ENCODE results near the gene FHAD1.

The FHAD1 gene

DNA sequence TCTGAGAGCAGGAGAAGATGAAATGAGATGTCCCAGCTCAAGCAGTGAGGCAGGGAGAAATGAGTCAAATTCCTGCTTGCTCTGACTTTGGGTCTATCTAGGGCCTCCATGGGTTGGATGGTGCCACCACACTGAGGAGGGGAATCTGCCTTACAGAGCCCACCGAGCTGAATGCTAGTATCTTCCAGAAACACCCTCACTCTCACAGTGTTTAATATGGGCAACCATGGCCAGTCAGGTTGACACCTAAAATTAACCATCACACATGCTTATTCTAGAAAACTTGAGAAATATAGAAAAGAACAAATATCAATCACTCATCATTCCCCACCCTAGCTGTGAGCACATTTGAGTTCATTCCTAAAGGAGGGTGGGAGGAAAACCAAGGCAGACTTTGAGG lies 29.4 kb upstream of the FHAD1 start:
- no peak for DNase-seq (ENCODE audit: low read depth)
- H3K4me3 ChIP-seq (ENCODE audit: low read depth, low read length) = no peak overlapping the region

DNA sequence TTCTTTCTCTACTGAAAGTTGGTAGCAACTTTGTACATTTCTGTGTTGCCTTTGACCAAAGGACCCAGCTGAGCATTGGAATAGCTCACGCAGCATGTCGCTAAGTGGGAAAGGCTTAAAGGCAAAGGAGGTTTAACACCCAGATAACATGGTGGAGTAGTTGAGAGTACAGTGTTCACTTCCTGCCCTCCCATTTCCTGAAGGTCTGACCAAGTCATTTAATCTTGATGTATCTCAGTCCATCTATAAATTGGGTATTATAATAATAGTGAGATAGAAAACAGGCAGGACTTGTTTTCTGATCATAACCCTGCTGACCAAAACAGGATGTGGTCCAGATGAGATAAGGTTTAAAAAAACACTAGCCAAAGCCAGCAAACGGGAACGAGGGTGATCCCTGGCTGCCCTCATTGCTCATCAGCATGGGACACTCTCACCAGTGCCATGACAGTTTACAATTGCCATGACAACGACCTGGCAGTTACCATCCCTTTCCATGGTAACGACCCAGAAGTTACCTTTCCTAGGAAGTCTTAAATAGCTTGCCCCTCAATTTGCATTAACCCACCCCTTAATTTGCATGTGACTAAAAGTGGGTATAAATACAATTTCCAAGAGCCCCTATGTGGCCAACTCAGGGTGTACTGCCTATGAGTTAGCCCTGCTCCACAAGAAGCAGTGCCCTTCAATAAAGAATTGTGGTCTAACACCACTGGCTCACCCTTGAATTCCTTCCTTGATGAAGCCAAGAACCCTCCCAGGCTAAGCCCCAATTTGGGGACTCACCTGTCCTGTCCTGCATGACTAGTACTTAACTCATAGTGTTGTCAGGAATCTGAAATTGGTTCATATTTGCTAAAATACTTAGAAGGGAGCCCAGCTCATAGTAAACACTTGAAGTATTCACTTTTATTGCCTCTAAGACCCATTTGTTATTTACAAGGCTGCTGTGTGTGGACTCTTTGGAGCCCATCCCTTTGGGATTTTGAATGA lies 28.4 kb upstream of the FHAD1 start:
- DNase-seq (ENCODE audit: low read depth) = no peak
- no peak overlapping the region for H3K4me3 ChIP-seq (ENCODE audit: low read depth, low read length)

DNA sequence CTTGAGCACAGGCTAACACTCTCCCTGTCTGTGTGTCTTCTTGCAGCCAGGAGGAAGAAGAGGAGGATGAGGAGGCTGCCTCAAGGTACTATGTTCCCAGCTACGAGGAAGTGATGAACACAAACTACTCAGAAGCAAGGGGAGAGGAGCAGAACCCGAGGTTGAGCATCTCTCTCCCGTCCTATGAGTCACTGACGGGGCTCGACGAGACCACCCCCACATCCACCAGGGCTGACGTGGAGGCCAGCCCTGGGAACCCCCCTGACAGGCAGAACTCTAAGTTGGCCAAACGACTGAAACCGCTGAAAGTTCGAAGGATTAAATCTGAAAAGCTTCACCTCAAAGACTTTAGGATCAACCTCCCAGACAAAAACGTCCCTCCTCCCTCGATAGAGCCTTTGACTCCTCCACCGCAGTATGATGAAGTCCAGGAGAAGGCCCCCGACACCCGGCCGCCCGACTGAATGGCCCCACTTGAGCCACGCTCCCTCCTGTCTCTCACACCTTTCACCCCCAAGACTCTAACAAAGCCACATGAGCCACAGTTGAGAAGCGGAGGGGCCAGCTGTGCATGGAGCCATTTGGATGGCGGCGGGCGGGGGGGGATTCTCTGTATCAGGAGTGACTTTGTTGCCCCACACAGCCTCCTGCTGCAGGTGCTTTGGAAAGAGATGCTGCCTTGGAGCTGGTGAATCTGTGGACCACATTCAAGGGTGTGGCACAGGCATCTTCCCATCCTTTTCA lies 27.6 kb upstream of the FHAD1 start:
- DNase-seq (ENCODE audit: low read depth) = no peak
- H3K4me3 ChIP-seq (ENCODE audit: low read depth, low read length) = no peak overlapping the region

DNA sequence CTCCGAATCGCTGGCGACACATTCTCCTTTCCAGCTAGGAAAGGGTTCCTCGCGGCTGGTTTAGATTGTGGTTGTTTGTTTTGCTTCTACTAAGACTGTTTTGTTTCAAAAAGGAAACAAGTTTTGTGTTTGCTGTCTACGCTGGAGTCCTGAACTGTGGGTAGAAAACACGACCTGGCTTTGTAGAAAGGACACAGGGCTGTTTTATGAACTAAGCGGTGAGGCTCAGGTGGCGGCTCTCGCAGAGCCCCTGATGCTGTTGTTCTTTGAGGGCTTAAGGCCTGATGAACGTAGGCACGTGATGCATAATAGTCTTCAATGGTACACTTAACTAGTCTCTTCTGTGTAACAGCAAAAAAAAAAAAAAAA lies 27.0 kb upstream of the FHAD1 start:
- DNase-seq (ENCODE audit: low read depth) = no peak
- no peak overlapping the region for H3K4me3 ChIP-seq (ENCODE audit: low read depth, low read length)

DNA sequence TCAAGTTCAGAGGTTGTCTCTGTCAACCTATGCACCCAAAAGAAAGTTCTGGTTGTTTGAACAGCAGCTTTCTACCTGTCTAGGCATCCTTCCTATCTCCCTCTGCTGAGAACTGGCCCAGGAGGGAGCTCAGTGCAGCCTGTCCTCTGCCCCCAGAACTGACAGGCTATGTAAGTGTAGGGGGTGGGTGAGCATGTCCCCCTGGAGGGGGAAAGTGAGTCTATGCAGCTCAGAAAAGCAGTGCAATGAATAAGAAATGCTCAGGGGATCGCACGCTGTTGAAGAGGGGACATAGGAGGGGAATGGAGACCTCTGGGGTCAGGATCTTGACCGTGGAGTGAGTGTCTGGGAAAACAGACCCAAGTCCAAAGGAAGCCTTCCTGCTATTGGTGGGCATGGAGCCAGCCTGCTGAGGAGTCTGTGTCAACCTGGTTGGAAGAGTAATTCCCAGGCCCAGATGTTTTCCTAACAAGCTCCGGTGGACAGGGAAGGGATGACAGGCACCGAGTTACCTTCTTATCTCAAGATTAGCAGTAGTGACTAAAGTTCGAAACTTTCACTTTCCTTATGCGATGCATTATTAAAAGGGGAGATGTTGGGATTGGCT lies 26.1 kb upstream of the FHAD1 start:
- H3K4me3 ChIP-seq (ENCODE audit: low read depth, low read length) = no peak overlapping the region
- DNase-seq (ENCODE audit: low read depth) = no peak

DNA sequence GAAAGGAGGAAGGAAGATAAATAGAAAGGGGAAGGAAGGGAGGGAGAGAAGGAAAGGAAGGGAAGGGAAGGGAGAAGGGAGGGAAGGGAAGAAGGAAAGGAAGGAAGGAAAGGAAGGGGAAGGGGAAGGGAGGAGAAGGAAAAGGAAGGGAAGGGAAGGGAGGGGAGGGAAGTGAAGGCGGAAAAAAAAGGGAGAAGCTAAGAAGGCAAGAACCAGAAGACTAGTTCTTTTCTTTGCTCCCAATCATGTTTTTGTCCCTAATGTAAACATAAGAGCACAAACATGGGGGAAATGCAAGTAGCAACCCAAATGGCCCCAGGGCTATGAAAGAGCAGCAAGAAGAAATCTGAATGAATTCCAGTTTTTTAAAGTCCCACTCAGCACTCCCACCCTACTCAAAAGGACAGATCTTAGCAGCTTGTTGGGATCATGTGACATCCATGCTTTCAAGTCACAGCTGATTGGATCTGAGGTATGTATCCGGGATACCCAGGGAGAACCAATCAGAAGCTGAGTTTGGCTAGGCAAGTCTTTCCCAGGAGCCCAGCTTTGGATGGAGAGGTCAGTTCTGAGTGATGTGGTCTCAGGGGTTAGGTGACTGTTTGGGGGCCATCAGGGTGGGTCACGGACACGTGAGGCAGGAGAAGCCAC lies 24.2 kb upstream of the FHAD1 start:
- H3K4me3 ChIP-seq (ENCODE audit: low read depth, low read length) = no peak overlapping the region
- no peak for DNase-seq (ENCODE audit: low read depth)

DNA sequence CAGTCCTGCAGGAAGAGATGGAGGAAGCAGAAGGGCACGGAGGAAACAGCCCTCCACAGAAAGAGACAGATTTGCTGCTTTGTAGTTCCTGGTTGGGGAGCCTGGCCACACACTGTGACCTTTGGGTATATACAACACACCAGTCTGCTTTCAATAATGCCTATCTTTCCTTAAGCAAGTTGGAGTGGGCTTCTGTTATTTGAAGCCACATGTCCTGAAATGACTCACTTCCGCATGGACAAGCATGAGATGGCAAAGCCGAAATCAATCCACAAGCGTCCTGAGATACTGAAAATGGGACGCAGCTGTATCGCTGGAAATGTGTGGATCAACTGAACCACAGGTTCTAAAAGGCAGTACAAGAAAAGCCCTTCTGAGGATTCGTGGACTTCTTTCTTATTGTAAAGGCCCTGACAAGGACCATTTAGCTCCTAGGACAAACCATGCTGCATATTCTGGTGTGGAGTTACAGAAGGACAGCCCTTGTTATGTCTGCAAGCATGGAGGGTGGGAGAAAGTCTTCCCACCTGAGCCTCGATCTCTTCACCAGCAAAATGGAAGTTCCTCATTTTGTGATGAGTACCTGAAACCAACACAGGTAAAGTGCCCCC lies 22.7 kb upstream of the FHAD1 start:
- no peak overlapping the region for H3K4me3 ChIP-seq (ENCODE audit: low read depth, low read length)
- DNase-seq (ENCODE audit: low read depth) = no peak

DNA sequence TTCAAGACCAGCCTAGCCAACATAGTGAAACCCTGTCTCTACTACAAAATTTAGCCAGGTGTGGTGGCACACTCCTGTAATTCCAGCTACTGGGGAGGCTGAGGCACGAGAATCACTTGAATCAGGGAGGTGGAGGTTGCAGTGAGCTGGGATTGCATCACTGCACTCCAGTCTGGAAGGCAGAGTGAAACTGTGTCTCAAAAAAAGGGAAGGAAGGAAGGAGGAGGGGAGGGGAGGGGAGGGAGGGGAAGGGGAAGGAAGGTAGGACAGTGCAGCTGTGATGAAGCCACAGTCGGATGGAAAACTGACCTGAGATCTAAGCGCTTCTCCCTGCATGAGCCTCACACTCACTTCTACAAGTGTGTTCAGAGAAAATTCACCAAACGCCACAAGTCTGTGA lies 22.0 kb upstream of the FHAD1 start:
- no peak for DNase-seq (ENCODE audit: low read depth)
- no peak overlapping the region for H3K4me3 ChIP-seq (ENCODE audit: low read depth, low read length)

DNA sequence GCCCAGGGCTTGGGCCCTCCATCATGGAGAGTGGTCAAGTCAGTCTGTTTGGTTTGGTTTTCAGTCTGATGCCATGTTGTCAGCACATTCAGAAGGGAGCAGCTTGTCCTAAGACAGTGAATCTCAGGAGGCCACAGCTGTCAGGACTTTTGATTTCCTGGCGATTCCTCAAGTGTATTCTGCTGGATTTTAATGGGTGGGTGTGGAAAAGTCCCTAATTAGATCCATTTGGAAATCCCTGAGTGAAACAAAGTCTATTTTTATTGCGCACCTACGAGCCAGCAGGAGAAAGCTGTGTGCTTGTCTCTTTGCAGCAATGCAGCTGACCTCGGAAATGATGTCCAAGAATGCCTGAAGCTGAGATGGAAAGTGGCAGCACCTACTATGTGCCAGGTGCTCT lies 21.6 kb upstream of the FHAD1 start:
- H3K4me3 ChIP-seq (ENCODE audit: low read depth, low read length) = no peak overlapping the region
- no peak for DNase-seq (ENCODE audit: low read depth)

DNA sequence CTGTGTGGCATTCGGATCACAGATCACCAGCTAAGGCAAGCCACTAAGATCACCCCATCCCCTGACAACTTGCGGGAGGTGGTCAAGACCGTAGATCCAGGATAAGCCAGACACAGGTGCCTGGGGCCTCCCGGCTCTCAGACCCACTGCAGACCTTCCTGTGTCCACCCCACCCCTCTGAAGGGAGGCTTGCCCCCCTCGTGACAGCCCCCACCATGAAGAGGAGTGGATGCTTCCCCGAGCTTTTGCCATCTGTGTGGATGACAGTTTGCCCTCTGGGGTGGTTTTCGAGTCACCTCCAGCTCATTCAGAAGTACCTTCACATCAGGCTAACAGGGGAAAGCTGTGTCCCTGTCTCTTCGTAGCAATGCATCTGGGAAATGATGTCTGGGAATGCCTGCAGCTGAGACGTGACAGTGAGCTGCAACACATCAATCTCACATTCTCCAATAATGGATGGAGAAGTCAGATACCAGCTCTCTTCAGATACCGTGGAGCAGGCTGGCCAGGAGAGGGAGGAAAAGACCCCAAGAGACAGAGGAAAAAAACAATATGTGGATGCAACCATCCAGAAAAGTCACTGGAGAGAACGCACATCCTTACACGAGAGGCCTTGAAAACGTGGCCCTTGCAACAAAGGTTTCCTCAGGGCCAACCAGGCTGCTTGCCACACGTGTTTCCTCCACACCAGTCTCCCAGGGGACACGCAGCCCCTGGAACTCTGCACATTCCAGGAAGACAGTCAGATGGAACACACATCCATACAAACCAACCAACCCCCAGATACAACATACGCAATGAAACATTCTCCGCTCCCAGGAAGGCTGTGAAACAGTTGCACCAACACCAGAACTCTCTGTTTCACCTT lies 20.4 kb upstream of the FHAD1 start:
- H3K4me3 ChIP-seq (ENCODE audit: low read depth, low read length) = no peak overlapping the region
- DNase-seq (ENCODE audit: low read depth) = no peak

DNA sequence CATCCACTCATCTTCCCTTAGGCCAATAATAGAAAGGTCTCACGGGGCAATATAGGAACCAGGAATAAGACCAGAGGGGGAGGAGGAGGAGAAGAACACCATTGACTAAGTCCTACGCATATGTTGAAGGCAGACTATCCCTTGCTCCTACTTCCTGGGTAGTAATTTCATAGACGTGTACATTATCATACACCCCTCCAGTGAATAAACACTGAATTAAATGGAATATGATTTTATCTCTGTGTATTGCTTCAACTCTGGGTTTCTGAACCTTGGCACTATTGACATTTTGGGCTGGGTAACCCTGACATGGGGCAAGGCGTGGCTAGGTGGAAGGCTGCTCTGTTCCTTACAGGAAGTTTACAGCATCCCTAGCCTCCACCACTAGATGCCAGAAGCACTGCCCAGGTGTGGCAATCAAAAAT lies 17.3 kb upstream of the FHAD1 start:
- no peak for DNase-seq (ENCODE audit: low read depth)
- no peak overlapping the region for H3K4me3 ChIP-seq (ENCODE audit: low read depth, low read length)

DNA sequence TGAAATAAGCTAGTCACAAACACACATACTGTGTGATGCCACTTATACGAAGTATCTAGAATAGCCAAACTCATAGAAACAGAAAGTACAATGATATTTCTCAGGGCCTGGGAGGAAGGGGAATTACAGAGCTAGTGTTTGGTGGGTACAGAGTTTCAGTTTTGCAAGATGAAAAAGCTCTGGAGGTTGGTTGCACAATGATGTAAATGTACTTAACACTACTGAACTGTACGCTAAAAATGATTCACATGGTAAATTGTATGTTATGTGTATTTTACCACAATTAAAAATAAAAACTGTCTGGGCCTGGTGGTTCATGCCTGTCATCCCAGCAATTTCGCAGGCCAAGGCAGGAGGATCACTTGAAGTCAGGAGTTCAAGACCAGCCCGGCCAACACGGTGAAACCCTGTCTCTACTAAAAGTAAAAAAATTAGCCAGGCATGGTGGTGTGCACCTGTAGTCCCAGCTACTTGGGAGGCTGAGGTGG lies 15.3 kb upstream of the FHAD1 start:
- H3K4me3 ChIP-seq (ENCODE audit: low read depth, low read length) = no peak overlapping the region
- DNase-seq (ENCODE audit: low read depth) = no peak

DNA sequence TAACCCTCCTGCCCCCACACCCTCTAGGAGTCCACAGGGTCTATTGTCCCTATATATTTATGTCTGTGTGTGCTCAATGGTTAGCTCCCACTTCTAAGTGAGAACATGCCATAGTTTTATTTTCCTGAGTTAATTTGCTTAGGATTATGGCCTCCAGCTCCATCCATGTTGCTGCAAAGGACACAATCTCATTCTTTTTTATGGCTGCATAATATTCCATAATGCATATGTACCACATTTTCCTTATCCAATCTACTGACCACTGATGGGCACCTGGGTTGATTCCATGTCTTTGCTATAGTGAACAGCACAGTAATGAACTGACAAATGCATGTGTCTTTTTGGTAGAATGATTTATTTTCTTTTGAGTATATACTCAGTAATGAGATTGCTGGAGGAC lies 13.3 kb upstream of the FHAD1 start:
- no peak for DNase-seq (ENCODE audit: low read depth)
- no peak overlapping the region for H3K4me3 ChIP-seq (ENCODE audit: low read depth, low read length)

DNA sequence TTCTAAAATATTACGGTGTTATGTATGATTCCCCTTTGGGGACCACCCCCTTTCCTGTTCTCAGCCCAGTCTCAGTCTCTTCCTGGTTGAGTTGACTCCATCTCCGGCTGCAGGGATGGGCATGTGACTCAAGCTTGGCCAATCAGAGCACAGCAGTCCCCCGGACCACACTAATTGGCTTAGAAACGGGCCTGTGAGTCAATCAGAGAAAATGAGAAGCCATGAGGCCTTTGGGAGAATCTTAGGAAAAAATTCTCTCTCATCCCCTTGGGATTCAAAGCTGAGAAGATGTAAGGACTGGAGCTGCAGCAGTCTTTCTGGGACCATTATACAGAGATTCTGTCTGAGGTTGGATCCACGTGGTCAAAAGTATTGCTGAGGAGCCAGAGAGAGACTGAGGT lies 10.7 kb upstream of the FHAD1 start:
- H3K4me3 ChIP-seq (ENCODE audit: low read depth, low read length) = no peak overlapping the region
- no peak for DNase-seq (ENCODE audit: low read depth)

DNA sequence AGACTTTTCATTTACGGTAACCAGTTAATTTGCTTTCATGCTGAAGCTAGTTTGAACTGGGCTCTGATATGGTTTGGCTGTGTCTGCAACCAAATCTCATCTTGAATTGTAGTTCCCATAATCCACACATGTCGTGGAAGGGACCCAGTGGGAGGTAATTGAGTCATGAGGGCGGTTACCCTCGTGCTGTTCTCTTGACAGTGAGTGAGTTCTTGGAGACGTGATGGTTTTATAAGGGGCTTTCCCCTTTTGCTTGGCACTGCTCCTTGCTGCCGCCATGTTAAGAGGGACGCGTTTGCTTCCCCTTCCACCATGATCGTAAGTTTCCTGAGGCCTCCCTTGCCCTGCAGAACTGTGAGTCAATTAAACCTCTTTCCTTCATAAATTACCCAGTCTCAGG lies 10.3 kb upstream of the FHAD1 start:
- no peak for DNase-seq (ENCODE audit: low read depth)
- no peak overlapping the region for H3K4me3 ChIP-seq (ENCODE audit: low read depth, low read length)

DNA sequence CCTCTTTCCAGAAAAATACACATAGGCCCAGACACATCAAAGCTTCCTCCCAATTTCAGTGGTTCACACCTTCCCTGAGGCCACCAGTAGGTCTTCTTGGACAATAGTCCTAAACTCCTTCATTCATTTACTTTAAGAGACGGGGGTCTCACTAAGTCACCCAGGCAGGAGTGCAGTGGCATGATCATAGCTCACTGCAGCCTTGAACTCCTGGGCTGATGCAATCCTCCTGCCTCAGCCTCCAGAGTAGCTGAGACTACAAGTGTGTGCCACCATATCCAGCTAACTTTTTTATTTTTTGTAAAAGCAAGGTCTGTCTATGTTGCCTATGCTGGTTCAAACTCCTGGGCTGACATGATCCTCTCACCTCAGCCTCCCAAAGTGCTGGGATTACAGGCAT lies 8.2 kb upstream of the FHAD1 start:
- H3K4me3 ChIP-seq (ENCODE audit: low read depth, low read length) = no peak overlapping the region
- DNase-seq (ENCODE audit: low read depth) = no peak

DNA sequence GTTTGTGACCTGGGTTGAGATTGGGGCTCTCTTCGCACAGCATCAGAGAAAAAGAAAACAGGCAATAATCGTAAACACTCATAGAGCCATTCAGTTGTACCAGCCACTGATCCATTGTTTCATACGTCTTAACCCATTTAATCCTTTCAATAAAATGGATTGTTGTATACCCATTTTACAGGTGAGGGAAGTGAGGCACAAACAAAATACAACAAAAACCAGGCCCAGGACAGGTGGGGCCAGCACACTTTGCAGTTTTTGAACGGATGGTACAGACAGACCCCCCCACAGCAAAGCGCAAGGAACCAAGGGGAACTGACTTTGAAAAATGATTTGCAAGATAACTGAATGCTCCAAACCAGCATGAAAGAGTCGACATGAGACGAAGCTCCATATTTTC lies 4.3 kb upstream of the FHAD1 start:
- no peak overlapping the region for H3K4me3 ChIP-seq (ENCODE audit: low read depth, low read length)
- DNase-seq (ENCODE audit: low read depth) = no peak

DNA sequence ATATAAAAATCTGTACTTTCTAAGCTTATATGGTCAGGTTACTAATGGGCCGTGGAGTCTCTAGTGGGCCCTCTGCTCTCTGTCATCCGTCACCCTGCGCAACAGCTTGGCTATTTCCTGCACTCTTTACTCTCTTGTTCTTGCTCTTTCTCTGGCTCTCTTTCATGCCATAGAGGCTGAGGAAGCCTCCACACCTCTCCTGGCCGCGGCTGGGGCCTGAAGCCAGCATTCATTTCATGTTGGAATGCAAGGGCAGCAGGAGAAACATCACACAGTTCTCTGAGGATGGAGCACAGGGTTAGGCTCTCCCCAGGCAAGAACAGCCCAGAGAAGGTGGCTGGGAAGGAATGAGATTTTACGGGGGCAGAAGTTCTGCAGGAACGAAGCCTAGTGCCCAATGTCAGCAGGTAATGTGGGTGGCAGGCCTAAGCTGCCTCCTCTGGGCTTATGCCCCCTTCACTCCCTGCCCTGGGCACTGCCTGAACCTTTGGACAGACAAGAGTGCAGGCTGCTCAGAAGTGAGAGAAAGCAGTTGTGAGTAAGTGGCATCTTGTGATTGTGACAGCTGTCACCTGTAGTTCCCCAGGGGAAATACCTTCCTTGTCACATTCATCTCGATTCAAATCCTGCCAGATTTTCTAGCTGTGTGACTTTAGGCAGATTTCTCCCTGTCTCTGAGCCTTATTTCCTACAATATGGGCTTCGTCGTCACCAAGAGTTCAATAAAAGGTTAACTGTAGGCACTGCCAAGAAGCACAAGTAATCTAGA lies 3.6 kb upstream of the FHAD1 start:
- H3K4me3 ChIP-seq (ENCODE audit: low read depth, low read length) = no peak overlapping the region
- DNase-seq (ENCODE audit: low read depth) = no peak
